ENCODE data around the gene SLC7A11. TPM values are rescaled to one million over a fixed set of nuclear protein-coding genes. Genes with fewer than 3 reads are reported as not detected.

Gene SLC7A11
- total and polyA plus RNA-seq, 12 donors: 0.03 to 6.5 (median 0.10) TPM; not detected in 1

GRCh38 chr4:138164208-138164607 lies 77.9 kb downstream of the SLC7A11 start:
- TF ChIP-seq, protein P1, sequence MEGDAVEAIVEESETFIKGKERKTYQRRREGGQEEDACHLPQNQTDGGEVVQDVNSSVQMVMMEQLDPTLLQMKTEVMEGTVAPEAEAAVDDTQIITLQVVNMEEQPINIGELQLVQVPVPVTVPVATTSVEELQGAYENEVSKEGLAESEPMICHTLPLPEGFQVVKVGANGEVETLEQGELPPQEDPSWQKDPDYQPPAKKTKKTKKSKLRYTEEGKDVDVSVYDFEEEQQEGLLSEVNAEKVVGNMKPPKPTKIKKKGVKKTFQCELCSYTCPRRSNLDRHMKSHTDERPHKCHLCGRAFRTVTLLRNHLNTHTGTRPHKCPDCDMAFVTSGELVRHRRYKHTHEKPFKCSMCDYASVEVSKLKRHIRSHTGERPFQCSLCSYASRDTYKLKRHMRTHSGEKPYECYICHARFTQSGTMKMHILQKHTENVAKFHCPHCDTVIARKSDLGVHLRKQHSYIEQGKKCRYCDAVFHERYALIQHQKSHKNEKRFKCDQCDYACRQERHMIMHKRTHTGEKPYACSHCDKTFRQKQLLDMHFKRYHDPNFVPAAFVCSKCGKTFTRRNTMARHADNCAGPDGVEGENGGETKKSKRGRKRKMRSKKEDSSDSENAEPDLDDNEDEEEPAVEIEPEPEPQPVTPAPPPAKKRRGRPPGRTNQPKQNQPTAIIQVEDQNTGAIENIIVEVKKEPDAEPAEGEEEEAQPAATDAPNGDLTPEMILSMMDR (IDR thresholded peaks at IDR 0.05): no peak
- TF ChIP-seq POLR2A (IDR thresholded peaks at IDR 0.05): no peak
- Histone ChIP-seq H3K4me3 (no peak overlapping the region), H3K4me1 (replicated peaks in 1 of 2) (no peaks in the 10 kb centered on the region), H3K27ac (no peak overlapping the region), H3K27me3 (no peaks in the 10 kb centered on the region), H3K9me3 (replicated peaks in 1 of 3) (no peaks in the 10 kb centered on the region), H3K36me3 (replicated peaks in 1 of 2) (no peaks in the 10 kb centered on the region)
- no peak for DNase-seq
- WGBS, 4 donors: 78 to 98% (median 92%) methylated on average over 1 of the region's 1 CpG
- intact Hi-C loops (cut with DNase I): no loop called here

DNA sequence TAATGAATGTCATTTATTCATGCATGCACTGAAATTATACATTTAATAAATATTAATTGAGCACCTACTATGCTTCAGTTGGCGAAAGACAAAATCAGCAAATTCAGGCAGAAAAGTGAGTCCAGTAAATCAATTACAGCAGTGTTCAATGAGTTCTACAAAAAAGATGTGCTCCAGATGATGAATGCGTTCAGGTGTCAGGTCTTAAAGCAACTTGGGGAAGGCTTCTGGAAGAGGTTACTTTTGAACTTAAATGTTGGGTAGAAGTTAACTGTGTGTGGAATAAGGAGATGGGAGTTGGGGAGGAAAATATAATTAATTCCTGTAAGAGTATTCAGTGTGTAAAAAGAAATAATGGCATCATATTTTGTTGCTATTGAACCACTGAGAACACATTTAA lies 79.0 kb downstream of the SLC7A11 start:
- TF ChIP-seq, protein P1 (IDR thresholded peaks at IDR 0.05): no peak
- no peak for TF ChIP-seq POLR2A (IDR thresholded peaks at IDR 0.05)
- H3K9me3 ChIP-seq (replicated peaks in 1 of 3): no peaks in the 10 kb centered on the region
- intact Hi-C loops (cut with DNase I): no loop called here
- H3K4me1 ChIP-seq (replicated peaks in 1 of 2): no peaks in the 10 kb centered on the region
- no peaks in the 10 kb centered on the region for H3K27me3 ChIP-seq
- H3K36me3 ChIP-seq (replicated peaks in 1 of 2): no peaks in the 10 kb centered on the region
- DNase-seq: no peak
- no peak overlapping the region for H3K27ac ChIP-seq
- 85 to 97% (median 90%) methylated on average over 2 of the region's 2 CpGs for WGBS, 4 donors
- no peak overlapping the region for H3K4me3 ChIP-seq

DNA sequence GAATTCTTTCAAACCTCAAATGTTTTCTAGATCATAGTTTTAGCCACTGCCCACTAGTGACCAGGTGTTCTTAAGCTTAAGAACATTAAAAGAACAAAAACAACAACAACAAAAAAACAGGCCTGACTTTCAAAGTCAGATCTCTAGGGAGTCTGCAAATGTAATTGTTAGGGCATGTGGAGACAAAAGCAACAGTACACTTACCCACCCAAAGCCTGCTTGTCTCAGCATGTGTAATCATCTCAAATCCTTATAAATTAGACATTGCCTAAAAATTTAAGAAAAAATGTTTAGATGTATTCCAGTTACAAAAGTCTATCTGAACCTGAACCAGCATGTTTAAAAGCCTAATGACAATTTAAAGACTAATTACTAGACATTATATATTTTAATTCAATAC lies 79.9 kb downstream of the SLC7A11 start:
- no peaks in the 10 kb centered on the region for H3K36me3 ChIP-seq (replicated peaks in 1 of 2)
- H3K9me3 ChIP-seq (replicated peaks in 1 of 3): no peaks in the 10 kb centered on the region
- H3K4me1 ChIP-seq (replicated peaks in 1 of 2): no peaks in the 10 kb centered on the region
- H3K27me3 ChIP-seq: no peaks in the 10 kb centered on the region
- H3K4me3 ChIP-seq: no peak overlapping the region
- H3K27ac ChIP-seq: no peak overlapping the region
- TF ChIP-seq, protein P1 (IDR thresholded peaks at IDR 0.05): no peak
- TF ChIP-seq POLR2A (IDR thresholded peaks at IDR 0.05): no peak
- intact Hi-C loops (cut with DNase I): no loop called here
- DNase-seq: no peak

DNA sequence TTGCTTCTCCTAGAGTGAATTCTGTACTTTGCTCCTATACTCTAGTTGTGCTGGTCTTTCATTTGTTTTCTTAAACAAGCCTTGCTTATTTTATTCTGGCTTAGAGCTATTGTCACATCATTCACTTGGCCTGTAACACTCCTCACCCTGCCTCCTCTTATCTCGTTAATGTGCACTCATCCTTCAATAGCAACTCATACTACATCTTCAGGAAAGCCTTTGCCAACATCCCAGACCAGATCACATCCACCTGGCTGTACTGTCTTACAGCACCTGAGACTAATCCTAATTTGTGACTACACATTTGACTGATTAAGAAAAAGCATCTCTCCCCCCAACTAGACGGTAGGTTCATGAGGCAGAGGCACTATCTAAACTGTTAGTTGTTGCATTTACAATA lies 80.8 kb downstream of the SLC7A11 start:
- H3K9me3 ChIP-seq (replicated peaks in 1 of 3): no peaks in the 10 kb centered on the region
- intact Hi-C loops (cut with DNase I): no loop called here
- no peak for DNase-seq
- no peaks in the 10 kb centered on the region for H3K36me3 ChIP-seq (replicated peaks in 1 of 2)
- TF ChIP-seq, protein P1 (IDR thresholded peaks at IDR 0.05): no peak
- no peak for TF ChIP-seq POLR2A (IDR thresholded peaks at IDR 0.05)
- H3K4me3 ChIP-seq: no peak overlapping the region
- H3K27me3 ChIP-seq: no peaks in the 10 kb centered on the region
- no peaks in the 10 kb centered on the region for H3K4me1 ChIP-seq (replicated peaks in 1 of 2)
- H3K27ac ChIP-seq: no peak overlapping the region
- 62 to 74% (median 70%) methylated on average over 2 of the region's 2 CpGs for whole genome bisulfite sequencing, 4 donors

Data from adrenal gland (tissue), 12 donors.